Trophoblast cell (in vitro differentiated cells and primary cell): Measurements from ENCODE around the gene KCNMA1.

Experiments used
- DNase-seq, 2 donors: peaks; one replicate each; pipeline ENCODE4 v3.0.0-alpha.2; 2016
- H2AFZ ChIP-seq: 2 replicates; pipeline ENCODE4 v1.6.1; 2013; ENCODE audit warnings: low read length, moderate library complexity, mild to moderate bottlenecking; ENCODE audit not compliant: insufficient read depth, poor library complexity
- H2AK5ac ChIP-seq: 2 replicates; pipeline ENCODE4 v1.6.1; 2013; ENCODE audit warnings: mild to moderate bottlenecking, low read length
- H2BK120ac ChIP-seq: 2 replicates; pipeline ENCODE4 v1.6.1; 2013; ENCODE audit warnings: low read length, mild to moderate bottlenecking, moderate library complexity; ENCODE audit not compliant: insufficient read depth, poor library complexity
- H2BK12ac ChIP-seq: 2 replicates; pipeline ENCODE4 v1.6.1; 2013; ENCODE audit warnings: mild to moderate bottlenecking, low read length, moderate library complexity
- H2BK5ac ChIP-seq: 2 replicates; pipeline ENCODE4 v1.6.1; 2013; ENCODE audit warnings: low read length, low read depth, moderate library complexity, mild to moderate bottlenecking; ENCODE audit not compliant: poor library complexity
- H3K14ac ChIP-seq: 2 replicates; pipeline ENCODE4 v1.6.1; 2013; ENCODE audit warnings: mild to moderate bottlenecking, low read length
- H3K18ac ChIP-seq: 2 replicates; pipeline ENCODE4 v1.6.1; 2013; ENCODE audit warnings: mild to moderate bottlenecking, low read length
- H3K23ac ChIP-seq: 2 replicates; pipeline ENCODE4 v1.6.1; 2013; ENCODE audit warnings: low read length
- H3K27ac ChIP-seq: 2 replicates; pipeline ENCODE4 v1.5.1; 2013; ENCODE audit warnings: low read depth, mild to moderate bottlenecking, inconsistent platforms, low read length, moderate library complexity
- H3K27me3 ChIP-seq: 2 replicates; pipeline ENCODE4 v1.6.1; 2013; ENCODE audit warnings: inconsistent platforms, mild to moderate bottlenecking, low read length, moderate library complexity; ENCODE audit not compliant: insufficient read depth
- H3K36me3 ChIP-seq, 2 experiments: 1 replicate in 1 of 2; 2 replicates in 1 of 2; pipeline ENCODE4 v1.6.1; 2013; ENCODE audit warnings: low read length in 2 of 2, mild to moderate bottlenecking in 2 of 2, moderate library complexity in 1 of 2; ENCODE audit not compliant: insufficient read depth in 2 of 2, control insufficient read depth in 1 of 2
- H3K4ac ChIP-seq: 2 replicates; pipeline ENCODE4 v1.6.1; 2013; ENCODE audit warnings: low read depth, mild to moderate bottlenecking, low read length, moderate library complexity
- H3K4me1 ChIP-seq, 2 experiments: 1 replicate in 1 of 2; 2 replicates in 1 of 2; pipeline ENCODE4 v1.6.1; 2013; ENCODE audit warnings: low read length in 2 of 2, mild to moderate bottlenecking in 2 of 2, moderate library complexity in 1 of 2; ENCODE audit not compliant: insufficient read depth in 2 of 2, control insufficient read depth in 1 of 2
- H3K4me2 ChIP-seq: 2 replicates; pipeline ENCODE4 v1.6.1; 2013; ENCODE audit warnings: inconsistent platforms, mild to moderate bottlenecking, low read length, moderate library complexity
- H3K4me3 ChIP-seq: 2 replicates; pipeline ENCODE4 v1.5.1; 2013; ENCODE audit warnings: mild to moderate bottlenecking, low read depth, low read length, inconsistent platforms
- H3K79me1 ChIP-seq: one replicate; pipeline ENCODE4 v1.6.1; 2013; ENCODE audit warnings: low read length
- H3K79me2 ChIP-seq: 2 replicates; pipeline ENCODE4 v1.6.1; 2013; ENCODE audit warnings: low read length, mild to moderate bottlenecking; ENCODE audit not compliant: control insufficient read depth, insufficient read depth, poor library complexity
- H3K9ac ChIP-seq: 2 replicates; pipeline ENCODE4 v1.6.1; 2013; ENCODE audit warnings: mild to moderate bottlenecking, low read length
- H3K9me3 ChIP-seq: 2 replicates; pipeline ENCODE4 v1.6.1; 2013; ENCODE audit warnings: low read depth, mild to moderate bottlenecking, control low read depth, inconsistent platforms, low read length; ENCODE audit not compliant: insufficient read depth
- H4K12ac ChIP-seq: 2 replicates; pipeline ENCODE4 v1.6.1; 2013; ENCODE audit warnings: low read depth, mild to moderate bottlenecking, low read length, moderate library complexity
- H4K8ac ChIP-seq: 2 replicates; pipeline ENCODE4 v1.6.1; 2013; ENCODE audit warnings: low read depth, mild to moderate bottlenecking, low read length, moderate library complexity
- H4K91ac ChIP-seq: one replicate; pipeline ENCODE4 v1.6.1; 2013; ENCODE audit warnings: low read depth, mild to moderate bottlenecking, low read length, moderate library complexity
- WGBS: extraction: QIAGEN DNeasy Blood & Tissue Kit; methylation state at CpG from one replicate; pipeline ENCODE4 v1.1.7; 2013; ENCODE audit warnings: missing lambda C conversion rate; ENCODE audit not compliant: insufficient read length, insufficient coverage; ENCODE audit errors: extremely low coverage; 5-methylcytosine and 5-hydroxymethylcytosine counted together

Gene KCNMA1

GRCh38 chr10:77619964-77620703 is 17.5 kb downstream of the KCNMA1 start:
- Histone ChIP-seq H3K23ac (no peak overlapping the region), H3K79me1 (no peaks in the 10 kb centered on the region), H4K12ac (no peak overlapping the region), H2BK12ac (no peak overlapping the region), H2BK120ac (no peak overlapping the region), H3K4me1 (peaks cover 2 to 6% of the 10 kb centered on the region in 2 experiments), H3K4ac (no peak overlapping the region), H3K79me2 (no peaks in the 10 kb centered on the region), H2BK5ac (no peak overlapping the region), H4K8ac (no peak overlapping the region), H3K9ac (no peak overlapping the region), H3K18ac (no peak overlapping the region), H3K36me3 (peaks cover 8 to 18% of the 10 kb centered on the region in 2 experiments), H2AFZ (no peak overlapping the region), H3K14ac (no peak overlapping the region), H2AK5ac (no peak overlapping the region), H3K9me3 (no peaks in the 10 kb centered on the region), H4K91ac (no peak overlapping the region), H3K4me3 (no peak overlapping the region), H3K27ac (no peak overlapping the region), H3K27me3 (no peaks in the 10 kb centered on the region), H3K4me2 (no peak overlapping the region)
- whole genome bisulfite sequencing: no CpG with 5 or more reads among the region's 13 CpGs
- DNase-seq: no peak

- no peak overlapping the region for H4K8ac ChIP-seq
- DNase-seq: no peak
These were observed 19.5 kb downstream of the KCNMA1 start for GRCh38 chr10:77618117-77618516.

GRCh38 chr10:77616766-77617165 is 20.8 kb downstream of the KCNMA1 start:
- Histone ChIP-seq H3K4me3 (no peak overlapping the region), H3K4me2 (no peak overlapping the region), H2AK5ac (no peak overlapping the region), H3K79me1 (no peaks in the 10 kb centered on the region), H2BK120ac (no peak overlapping the region), H3K14ac (no peak overlapping the region), H3K9me3 (no peaks in the 10 kb centered on the region), H2BK12ac (no peak overlapping the region), H4K12ac (no peak overlapping the region), H3K9ac (no peak overlapping the region), H3K27ac (no peak overlapping the region), H3K4me1 (peaks cover 9 to 11% of the 10 kb centered on the region in 2 experiments), H3K18ac (no peak overlapping the region), H3K36me3 (peaks cover 12 to 20% of the 10 kb centered on the region in 2 experiments), H3K23ac (no peak overlapping the region), H4K91ac (no peak overlapping the region), H2AFZ (no peak overlapping the region), H4K8ac (no peak overlapping the region), H2BK5ac (no peak overlapping the region), H3K27me3 (no peaks in the 10 kb centered on the region), H3K4ac (no peak overlapping the region), H3K79me2 (no peaks in the 10 kb centered on the region)
- DNase-seq: no peak
- no CpG with 5 or more reads among the region's 5 CpGs for WGBS

More at GRCh38 chr10:77618117-77618516, 19.5 kb downstream of the KCNMA1 start:
- Histone ChIP-seq H3K4ac (no peak overlapping the region), H2BK120ac (no peak overlapping the region), H2AK5ac (no peak overlapping the region), H3K9me3 (no peaks in the 10 kb centered on the region), H3K4me2 (no peak overlapping the region), H2AFZ (no peak overlapping the region), H3K27ac (no peak overlapping the region), H3K14ac (no peak overlapping the region), H2BK12ac (no peak overlapping the region), H3K27me3 (no peaks in the 10 kb centered on the region), H4K12ac (no peak overlapping the region), H2BK5ac (no peak overlapping the region), H3K79me2 (no peaks in the 10 kb centered on the region), H3K79me1 (no peaks in the 10 kb centered on the region), H3K18ac (no peak overlapping the region), H4K91ac (no peak overlapping the region), H3K36me3 (peaks cover 12 to 21% of the 10 kb centered on the region in 2 experiments), H3K4me3 (no peak overlapping the region), H3K23ac (no peak overlapping the region), H3K4me1 (peaks cover 6 to 8% of the 10 kb centered on the region in 2 experiments), H3K9ac (no peak overlapping the region)
- WGBS: no CpG with 5 or more reads among the region's 4 CpGs

GRCh38 chr10:77614778-77615625 is 22.6 kb downstream of the KCNMA1 start:
- H2AK5ac ChIP-seq: no peak overlapping the region
- H3K9ac ChIP-seq: no peak overlapping the region
- no peak overlapping the region for H2AFZ ChIP-seq
- H3K27ac ChIP-seq: no peak overlapping the region
- H4K8ac ChIP-seq: no peak overlapping the region
- H3K18ac ChIP-seq: no peak overlapping the region
- H3K79me2 ChIP-seq: no peaks in the 10 kb centered on the region
- no peak overlapping the region for H3K4ac ChIP-seq
- no peak overlapping the region for H3K14ac ChIP-seq
- H3K4me3 ChIP-seq: no peak overlapping the region
- H3K9me3 ChIP-seq: no peaks in the 10 kb centered on the region
- no peak overlapping the region for H2BK12ac ChIP-seq
- H3K23ac ChIP-seq: no peak overlapping the region
- peaks cover 10 to 13% of the 10 kb centered on the region in 2 experiments for H3K36me3 ChIP-seq
- H4K91ac ChIP-seq: no peak overlapping the region
- no peak overlapping the region for H2BK5ac ChIP-seq
- H4K12ac ChIP-seq: no peak overlapping the region
- no peaks in the 10 kb centered on the region for H3K27me3 ChIP-seq
- peak; percentile 7 to 57 for DNase-seq
- H3K4me2 ChIP-seq: no peak overlapping the region
- peaks cover 19 to 20% of the 10 kb centered on the region in 2 experiments for H3K4me1 ChIP-seq
- no CpG with 5 or more reads among the region's 6 CpGs for WGBS
- H3K79me1 ChIP-seq: no peaks in the 10 kb centered on the region
- H2BK120ac ChIP-seq: no peak overlapping the region
